HepG2 (cell line): ENCODE results near the gene UBA6. TPM values are rescaled to one million over a fixed set of nuclear protein-coding genes. Genes with fewer than 3 reads are reported as not detected.

ENCODE experiments used
- ATAC-seq: fragments of 200-7000 bp; cut with Tn5 transposase; 3 replicates; pipeline ENCODE4 v1.9.1; 2020; ENCODE audit warnings: mild to moderate bottlenecking, moderate library complexity
- BruUV-seq: library from RNA; stranded (reverse); fragments of 400-500 nt; replicated peaks from 2 replicates; lab custom pipeline; 2021; lab: Mats Ljungman, UMichigan
- CTCF ChIA-PET: fragments of 300-600 bp; formaldehyde crosslinking; extraction: SDS; loops from one replicate; lab custom pipeline; 2021; ENCODE audit warnings: low total read pairs, inconsistent platforms, low intra/inter-chr PET ratio; lab: Yijun Ruan, JAX
- POLR2A ChIA-PET: fragments of 350-600 bp; sonication (Branson Sonifier 250); formaldehyde crosslinking; loops from one replicate; lab custom pipeline; 2020; ENCODE audit warnings: antibody characterized with exemption, inconsistent platforms; lab: Yijun Ruan, JAX
- DNase-seq: peaks from one replicate; pipeline ENCODE4 v3.0.0-alpha.2; 2015; ENCODE audit warnings: low spot score
- FAIRE-seq: peaks from 3 replicates; lab custom pipeline; 2011; peaks lifted over from hg19 to GRCh38; lab: Jason Lieb, UNC
- H2AFZ ChIP-seq: one replicate; pipeline ENCODE4 v1.6.1; 2011; ENCODE audit warnings: low read length, inconsistent platforms
- H3K27ac ChIP-seq: fragments of 300-600 bp; 3 replicates; pipeline ENCODE4 v1.8.0; 2011; ENCODE audit warnings: mixed run types, mild to moderate bottlenecking, mixed read lengths, low read length, inconsistent platforms; ENCODE audit not compliant: insufficient read depth; ENCODE audit errors: extremely low read length
- H3K27me3 ChIP-seq, 2 experiments: fragments of 200-600 bp in 1 of 2; 2 replicates in 1 of 2; 3 replicates in 1 of 2; pipeline versions ENCODE4 v1.6.0 to v1.8.0; 2011; ENCODE audit warnings: low read length in 2 of 2, mild to moderate bottlenecking in 2 of 2, moderate library complexity in 2 of 2, inconsistent platforms in 1 of 2; ENCODE audit not compliant: insufficient read depth in 2 of 2, control insufficient read depth in 1 of 2
- H3K36me3 ChIP-seq, 2 experiments: fragments of 200-600 bp in 1 of 2; replicated peaks in 1 of 2; 2 replicates in 1 of 2; 3 replicates in 1 of 2; pipeline versions ENCODE4 v1.5.1 to v1.8.0; 2011; ENCODE audit warnings: low read length in 2 of 2, inconsistent platforms in 1 of 2; ENCODE audit not compliant: insufficient read depth in 2 of 2, control insufficient read depth in 1 of 2
- H3K4me1 ChIP-seq: 2 replicates; pipeline ENCODE4 v1.5.1; 2012; ENCODE audit warnings: low read length, inconsistent platforms; ENCODE audit not compliant: insufficient read depth
- H3K4me2 ChIP-seq: 2 replicates; pipeline ENCODE4 v1.6.0; 2011; ENCODE audit warnings: low read depth, low read length, inconsistent platforms
- H3K4me3 ChIP-seq, 3 experiments: fragments of 200-600 bp in 1 of 3; sonication (generic), shearing (Covaris generic) in 1 of 3; replicated peaks in 1 of 3; 2 replicates each; pipeline ENCODE4 v1.5.1; 2011 to 2016; ENCODE audit warnings: low read length in 3 of 3, inconsistent platforms in 2 of 3, low read depth in 2 of 3, mild to moderate bottlenecking in 2 of 3, control low read depth in 1 of 3, mixed read lengths in 1 of 3; ENCODE audit not compliant: insufficient read depth in 1 of 3
- H3K79me2 ChIP-seq: one replicate; pipeline ENCODE4 v1.6.1; 2011; ENCODE audit warnings: low read length, inconsistent platforms; ENCODE audit not compliant: insufficient read depth
- H3K9ac ChIP-seq: 2 replicates; pipeline ENCODE4 v1.6.0; 2011; ENCODE audit warnings: mild to moderate bottlenecking, low read depth, low read length, inconsistent platforms; ENCODE audit not compliant: insufficient read depth
- H3K9me3 ChIP-seq: 2 replicates; pipeline ENCODE4 v1.5.1; 2012; ENCODE audit warnings: mild to moderate bottlenecking, low read length
- H4K20me1 ChIP-seq: 2 replicates; pipeline ENCODE4 v1.6.0; 2011; ENCODE audit warnings: inconsistent platforms, mild to moderate bottlenecking, low read length, moderate library complexity; ENCODE audit not compliant: insufficient read depth
- MAFF ChIP-seq: IDR thresholded peaks from 2 replicates; pipeline ENCODE4 v1.6.1; 2011; ENCODE audit warnings: low read depth, low read length, improper control_type of control experiment
- MAFK ChIP-seq, 2 experiments: IDR thresholded peaks in 1 of 2; conservative IDR thresholded peaks in 1 of 2; 2 replicates each; pipeline ENCODE4 v1.6.1; 2011; ENCODE audit warnings: improper control_type of control experiment in 2 of 2, low read length in 2 of 2
- SNAI1 ChIP-seq: sonication (generic); formaldehyde crosslinking; IDR thresholded peaks from 2 replicates; pipeline ENCODE4 v1.5.0; 2020; ENCODE audit warnings: mild to moderate bottlenecking, missing genetic modification reagents, borderline replicate concordance
- ZNF629 ChIP-seq: sonication (generic); formaldehyde crosslinking; conservative IDR thresholded peaks from 2 replicates; pipeline ENCODE4 v1.5.0; 2020; ENCODE audit warnings: missing genetic modification reagents
- ZNF740 ChIP-seq: sonication (generic); formaldehyde crosslinking; IDR thresholded peaks from 2 replicates; pipeline ENCODE4 v1.4.0; 2020; ENCODE audit warnings: missing genetic modification reagents
- WGBS: methylation state at CpG from one replicate; pipeline ENCODE4 v1.1.6; 2017; ENCODE audit warnings: low lambda C conversion rate; 5-methylcytosine and 5-hydroxymethylcytosine counted together
- in situ Hi-C: cut with HindIII; loops from 2 replicates; pipeline ENCODE4 v1.10.0; 2017; ENCODE audit warnings: low pct_unique_long_range_greater_than_20kb; ENCODE audit not compliant: extremely low pct_ligation_motif_present
- intact Hi-C: fragments of 100-400 bp; cut with micrococcal nuclease; formaldehyde crosslinking; loops from one replicate; pipeline ENCODE4 v1.10.0; 2022; ENCODE audit not compliant: unreplicated experiment
- polyA plus RNA-seq, 8 experiments: library from polyadenylated mRNA; depleted of rRNA in 3 of 8; stranded (reverse) in 7 of 8; unstranded in 1 of 8; fragments of >200 nt; fragmentation: Illumina TruSeq in 4 of 8; extraction: Trizol in 4 of 8; gene quantifications; 2 replicates each; pipeline versions ENCODE4 v1.2.1 to v1.2.3, GENCODE V29; 2011 to 2016; ENCODE audit warnings: low read depth in 4 of 8, missing spikeins in 1 of 8, mixed read lengths in 1 of 8; ENCODE audit not compliant: insufficient read depth in 1 of 8
- total RNA-seq, 5 experiments: library from RNA; depleted of rRNA; stranded (reverse); fragments of >200 nt; fragmentation: Illumina TruSeq; extraction: Trizol; gene quantifications; 2 replicates each; pipeline ENCODE4 v1.2.3, GENCODE V29; 2016; ENCODE audit warnings: low read depth in 1 of 5
- TF ChIP-seq, protein P1 (sequence below): sonication (generic); formaldehyde crosslinking; IDR thresholded peaks from one replicate; pipeline ENCODE4 v1.5.1; 2020; ENCODE audit warnings: mild to moderate bottlenecking, missing genetic modification reagents; ENCODE audit errors: not compliant biosample characterization

UBA6 gene
- total and polyA plus RNA-seq, 2 of the 13 experiments (the other 11 are each of a cell fraction or from before 2014, with no cell fraction given): 33.3 to 75.4 TPM

- no peak for TF ChIP-seq SNAI1 (CRISPR knock-in tag)
- TF ChIP-seq, protein P1, sequence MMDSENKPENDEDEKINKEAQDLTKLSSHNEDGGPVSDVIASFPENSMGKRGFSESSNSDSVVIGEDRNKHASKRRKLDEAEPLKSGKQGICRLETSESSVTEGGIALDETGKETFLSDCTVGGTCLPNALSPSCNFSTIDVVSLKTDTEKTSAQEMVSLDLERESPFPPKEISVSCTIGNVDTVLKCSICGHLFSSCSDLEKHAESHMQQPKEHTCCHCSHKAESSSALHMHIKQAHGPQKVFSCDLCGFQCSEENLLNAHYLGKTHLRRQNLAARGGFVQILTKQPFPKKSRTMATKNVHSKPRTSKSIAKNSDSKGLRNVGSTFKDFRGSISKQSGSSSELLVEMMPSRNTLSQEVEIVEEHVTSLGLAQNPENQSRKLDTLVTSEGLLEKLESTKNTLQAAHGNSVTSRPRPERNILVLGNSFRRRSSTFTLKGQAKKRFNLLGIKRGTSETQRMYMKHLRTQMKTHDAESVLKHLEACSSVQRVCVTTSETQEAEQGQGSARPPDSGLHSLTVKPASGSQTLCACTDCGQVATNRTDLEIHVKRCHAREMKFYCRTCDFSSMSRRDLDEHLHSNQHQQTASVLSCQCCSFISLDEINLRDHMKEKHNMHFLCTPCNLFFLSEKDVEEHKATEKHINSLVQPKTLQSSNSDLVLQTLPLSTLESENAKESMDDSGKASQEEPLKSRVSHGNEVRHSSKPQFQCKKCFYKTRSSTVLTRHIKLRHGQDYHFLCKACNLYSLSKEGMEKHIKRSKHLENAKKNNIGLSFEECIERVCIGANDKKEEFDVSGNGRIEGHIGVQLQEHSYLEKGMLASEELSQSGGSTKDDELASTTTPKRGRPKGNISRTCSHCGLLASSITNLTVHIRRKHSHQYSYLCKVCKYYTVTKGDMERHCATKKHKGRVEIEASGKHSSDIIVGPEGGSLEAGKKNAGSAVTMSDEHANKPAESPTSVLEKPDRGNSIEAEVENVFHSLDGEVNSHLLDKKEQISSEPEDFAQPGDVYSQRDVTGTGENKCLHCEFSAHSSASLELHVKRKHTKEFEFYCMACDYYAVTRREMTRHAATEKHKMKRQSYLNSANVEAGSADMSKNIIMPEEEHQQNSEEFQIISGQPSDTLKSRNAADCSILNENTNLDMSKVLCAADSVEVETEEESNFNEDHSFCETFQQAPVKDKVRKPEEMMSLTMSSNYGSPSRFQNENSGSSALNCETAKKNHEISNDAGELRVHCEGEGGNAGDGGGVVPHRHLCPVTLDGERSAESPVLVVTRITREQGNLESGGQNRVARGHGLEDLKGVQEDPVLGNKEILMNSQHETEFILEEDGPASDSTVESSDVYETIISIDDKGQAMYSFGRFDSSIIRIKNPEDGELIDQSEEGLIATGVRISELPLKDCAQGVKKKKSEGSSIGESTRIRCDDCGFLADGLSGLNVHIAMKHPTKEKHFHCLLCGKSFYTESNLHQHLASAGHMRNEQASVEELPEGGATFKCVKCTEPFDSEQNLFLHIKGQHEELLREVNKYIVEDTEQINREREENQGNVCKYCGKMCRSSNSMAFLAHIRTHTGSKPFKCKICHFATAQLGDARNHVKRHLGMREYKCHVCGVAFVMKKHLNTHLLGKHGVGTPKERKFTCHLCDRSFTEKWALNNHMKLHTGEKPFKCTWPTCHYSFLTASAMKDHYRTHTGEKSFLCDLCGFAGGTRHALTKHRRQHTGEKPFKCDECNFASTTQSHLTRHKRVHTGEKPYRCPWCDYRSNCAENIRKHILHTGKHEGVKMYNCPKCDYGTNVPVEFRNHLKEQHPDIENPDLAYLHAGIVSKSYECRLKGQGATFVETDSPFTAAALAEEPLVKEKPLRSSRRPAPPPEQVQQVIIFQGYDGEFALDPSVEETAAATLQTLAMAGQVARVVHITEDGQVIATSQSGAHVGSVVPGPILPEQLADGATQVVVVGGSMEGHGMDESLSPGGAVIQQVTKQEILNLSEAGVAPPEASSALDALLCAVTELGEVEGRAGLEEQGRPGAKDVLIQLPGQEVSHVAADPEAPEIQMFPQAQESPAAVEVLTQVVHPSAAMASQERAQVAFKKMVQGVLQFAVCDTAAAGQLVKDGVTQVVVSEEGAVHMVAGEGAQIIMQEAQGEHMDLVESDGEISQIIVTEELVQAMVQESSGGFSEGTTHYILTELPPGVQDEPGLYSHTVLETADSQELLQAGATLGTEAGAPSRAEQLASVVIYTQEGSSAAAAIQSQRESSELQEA (CRISPR knock-in tag): no peak
Observed at GRCh38 chr4:67714248-67714583, 13.3 kb upstream of the UBA6 start (continued).

DNA sequence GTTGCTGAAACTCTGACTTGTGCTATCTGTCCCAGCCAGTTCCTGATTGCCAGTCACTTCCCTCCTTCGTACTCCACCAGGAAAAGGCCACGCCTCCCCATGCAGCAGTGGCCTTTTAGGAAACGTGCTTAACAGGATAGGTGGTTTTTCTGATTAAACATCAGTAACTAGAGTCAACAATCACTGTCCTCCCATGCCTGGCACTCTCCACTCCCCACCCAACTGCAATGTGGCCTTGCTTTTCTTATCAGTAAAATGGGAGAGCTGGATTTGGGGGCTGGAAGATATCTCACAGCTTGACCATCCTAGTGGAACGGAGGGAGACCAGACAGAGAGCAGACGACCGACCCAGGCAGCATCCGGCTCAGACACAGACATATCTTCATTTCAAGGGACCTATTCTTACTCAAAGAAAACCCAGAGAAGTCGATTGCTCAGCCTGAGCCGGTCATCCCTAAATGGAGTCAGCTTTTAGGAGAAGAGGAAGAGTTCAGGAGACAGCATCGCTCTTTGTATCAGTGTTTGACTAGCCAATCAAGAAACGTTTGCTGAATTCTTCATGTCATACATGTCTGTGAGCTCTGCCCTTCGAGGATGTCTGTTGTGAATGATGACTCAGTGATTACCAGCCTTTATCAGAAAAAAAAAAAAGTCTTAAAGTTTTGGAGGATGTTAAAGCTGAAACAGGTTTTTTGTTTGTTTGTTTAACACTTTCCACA lies 12.7 kb upstream of the UBA6 start:
- Histone ChIP-seq H3K27me3 (no peaks in the 10 kb centered on the region; a peak in 1 of 5 replicates), H2AFZ (no peak overlapping the region), H4K20me1 (peaks cover 3% of the 10 kb centered on the region; the same call in 1 of the 2 replicates), H3K4me3 (no peak overlapping the region), H3K79me2 (peaks cover 26% of the 10 kb centered on the region), H3K9ac (no peak overlapping the region), H3K4me1 (peaks cover 13% of the 10 kb centered on the region), H3K27ac (no peak overlapping the region), H3K36me3 (peaks cover 3 to 12% of the 10 kb centered on the region in 2 experiments; a peak in 2 of 5 replicates), H3K9me3 (no peaks in the 10 kb centered on the region), H3K4me2 (no peak overlapping the region)
- FAIRE-seq: no peak
- TF ChIP-seq MAFF: 0 out of 2 replicates have a peak, but pooled peaks have one; percentile 6
- peak in 1 of 2 experiments; percentile 32; a peak in 3 of 4 replicates for TF ChIP-seq MAFK (conservative IDR thresholded peaks at IDR 0.05 in 1 of 2, IDR thresholded peaks at IDR 0.05 in 1 of 2; ENCODE audit: low read length in 2 of 2)
- TF ChIP-seq ZNF629 (CRISPR knock-in tag): peak; percentile 62
- TF ChIP-seq ZNF740 (CRISPR knock-in tag): no peak
- 79% methylated on average over 12 of the region's 12 CpGs for WGBS
- in situ Hi-C loops: no loop called here
- ATAC-seq: peak; percentile 25; the same call in 1 of the 3 replicates
- no peak for DNase-seq
- ChIA-PET CTCF (no interaction called here), POLR2A (no interaction called here)
- intact Hi-C loops: no loop called here
- BruUV-seq: no TSS peak
